Endothelial cell of umbilical vein (primary cell): Measurements from ENCODE around the gene WAPL.

Experiments
- MYC ChIP-seq: IDR thresholded peaks from one replicate; pipeline ENCODE4 v1.6.1; 2011; ENCODE audit warnings: mild to moderate bottlenecking, low read depth, low read length
- POLR2A ChIP-seq: IDR thresholded peaks from 2 replicates; pipeline ENCODE4 v1.6.1; 2012; ENCODE audit warnings: low read depth, mild to moderate bottlenecking, control low read depth, low read length
- POLR2AphosphoS5 ChIP-seq: IDR thresholded peaks from 2 replicates; pipeline ENCODE4 v1.6.1; 2012; ENCODE audit warnings: low read depth, mild to moderate bottlenecking, control low read depth, low read length, moderate library complexity; ENCODE audit not compliant: insufficient read depth
- TF ChIP-seq, protein P1 (sequence below), 2 donors: IDR thresholded peaks; 1 replicate in 1 of 2; 2 replicates in 1 of 2; pipeline ENCODE4 v1.5.1; 2011; ENCODE audit warnings: low read length in 2 of 2, mild to moderate bottlenecking in 2 of 2, moderate library complexity in 2 of 2, control low read depth in 1 of 2, inconsistent platforms in 1 of 2, low read depth in 1 of 2; ENCODE audit not compliant: insufficient read depth in 1 of 2; ENCODE audit errors: extremely low read depth in 1 of 2

DNA sequence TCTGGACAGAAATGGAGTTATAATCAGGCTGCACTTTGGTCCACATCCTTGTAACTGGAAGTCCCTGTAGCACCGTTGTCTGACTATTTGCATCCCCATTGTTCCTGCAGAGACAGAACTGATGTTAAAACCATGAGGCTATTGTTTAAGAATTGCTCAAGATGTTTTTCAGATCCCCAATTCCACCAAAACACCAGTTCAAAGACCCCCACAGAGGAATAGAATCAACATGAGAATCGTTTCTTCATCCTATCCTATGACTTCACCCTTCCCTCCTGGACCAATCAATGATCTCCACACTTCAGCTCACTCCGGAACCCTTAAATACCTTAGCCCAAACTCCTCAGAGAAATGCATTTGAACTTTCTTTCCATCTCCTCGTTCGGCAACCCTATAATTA lies 97.9 kb downstream of the WAPL start:
- TF ChIP-seq, protein P1, sequence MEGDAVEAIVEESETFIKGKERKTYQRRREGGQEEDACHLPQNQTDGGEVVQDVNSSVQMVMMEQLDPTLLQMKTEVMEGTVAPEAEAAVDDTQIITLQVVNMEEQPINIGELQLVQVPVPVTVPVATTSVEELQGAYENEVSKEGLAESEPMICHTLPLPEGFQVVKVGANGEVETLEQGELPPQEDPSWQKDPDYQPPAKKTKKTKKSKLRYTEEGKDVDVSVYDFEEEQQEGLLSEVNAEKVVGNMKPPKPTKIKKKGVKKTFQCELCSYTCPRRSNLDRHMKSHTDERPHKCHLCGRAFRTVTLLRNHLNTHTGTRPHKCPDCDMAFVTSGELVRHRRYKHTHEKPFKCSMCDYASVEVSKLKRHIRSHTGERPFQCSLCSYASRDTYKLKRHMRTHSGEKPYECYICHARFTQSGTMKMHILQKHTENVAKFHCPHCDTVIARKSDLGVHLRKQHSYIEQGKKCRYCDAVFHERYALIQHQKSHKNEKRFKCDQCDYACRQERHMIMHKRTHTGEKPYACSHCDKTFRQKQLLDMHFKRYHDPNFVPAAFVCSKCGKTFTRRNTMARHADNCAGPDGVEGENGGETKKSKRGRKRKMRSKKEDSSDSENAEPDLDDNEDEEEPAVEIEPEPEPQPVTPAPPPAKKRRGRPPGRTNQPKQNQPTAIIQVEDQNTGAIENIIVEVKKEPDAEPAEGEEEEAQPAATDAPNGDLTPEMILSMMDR (IDR thresholded peaks at IDR 0.05; ENCODE audit: extremely low read depth in 1 of 2, insufficient read depth in 1 of 2, low read depth in 1 of 2, low read length in 2 of 2), result no peak
- TF ChIP-seq POLR2AphosphoS5 (no peak), MYC (no peak), POLR2A (no peak)
